ENCODE measurements around the gene AKT1S1.

GRCh38 chr19:49861541-49862378, 15.4 kb downstream of the AKT1S1 start:
- TF ChIP-seq IRF2 (CRISPR knock-in tag; IDR thresholded peaks at IDR 0.05) (no peak), NFKB2 (CRISPR knock-in tag; IDR thresholded peaks at IDR 0.05; ENCODE audit: borderline replicate concordance) (no peak), FOXA1 (IDR thresholded peaks at IDR 0.05) (no peak), FOXA1 (CRISPR knock-in tag; IDR thresholded peaks at IDR 0.05) (no peak), POLR2A (IDR thresholded peaks at IDR 0.05; ENCODE audit: insufficient read depth in 1 of 2, low read depth in 2 of 2, low read length in 2 of 2) (no peak)
